Limb (tissue), 2 donors: ENCODE results near the gene PGLYRP2.
A peak's percentile ranks its signal among the peaks of the same experiment; 100 is the strongest.

Source experiments
- DNase-seq, 2 donors: peaks; one replicate each; pipeline ENCODE4 v3.0.0-alpha.2; 2016; ENCODE audit errors: extremely low spot score in 2 of 2

The PGLYRP2 gene

GRCh38 chr19:15439821-15440641, 39.3 kb downstream of the PGLYRP2 start:
- DNase-seq, result no peak

GRCh38 chr19:15439078-15439799, 40.1 kb downstream of the PGLYRP2 start:
- peak in 1 of 2 donors; percentile 12 for DNase-seq

GRCh38 chr19:15438577-15438976, 40.7 kb downstream of the PGLYRP2 start:
- DNase-seq, result no peak

- no peak for DNase-seq
Observed at GRCh38 chr19:15438124-15438496, 41.2 kb downstream of the PGLYRP2 start.

GRCh38 chr19:15437355-15438123, 41.8 kb downstream of the PGLYRP2 start:
- no peak for DNase-seq

GRCh38 chr19:15436826-15437110, 42.5 kb downstream of the PGLYRP2 start:
- DNase-seq, result no peak

GRCh38 chr19:15436012-15436825, 43.1 kb downstream of the PGLYRP2 start:
- no peak for DNase-seq

GRCh38 chr19:15433519-15434069, 45.7 kb downstream of the PGLYRP2 start:
- no peak for DNase-seq

- DNase-seq, result peak; percentile 93 to 96
Observed at GRCh38 chr19:15432629-15433518, 46.4 kb downstream of the PGLYRP2 start.

GRCh38 chr19:15432018-15432494, 47.2 kb downstream of the PGLYRP2 start:
- no peak for DNase-seq

- no peak for DNase-seq
Observed at GRCh38 chr19:15431396-15432017, 47.8 kb downstream of the PGLYRP2 start.

- DNase-seq, result no peak
Observed at GRCh38 chr19:15430526-15431120, 48.7 kb downstream of the PGLYRP2 start.

GRCh38 chr19:15429825-15430467, 49.4 kb downstream of the PGLYRP2 start:
- no peak for DNase-seq

GRCh38 chr19:15428956-15429824, 50.1 kb downstream of the PGLYRP2 start:
- DNase-seq, result no peak

GRCh38 chr19:15427991-15428471, 51.3 kb downstream of the PGLYRP2 start:
- DNase-seq, result no peak

GRCh38 chr19:15427350-15427700, 52.0 kb downstream of the PGLYRP2 start:
- DNase-seq, result no peak
